ENCODE measurements around the gene MAP2K5.

Gene MAP2K5

DNA sequence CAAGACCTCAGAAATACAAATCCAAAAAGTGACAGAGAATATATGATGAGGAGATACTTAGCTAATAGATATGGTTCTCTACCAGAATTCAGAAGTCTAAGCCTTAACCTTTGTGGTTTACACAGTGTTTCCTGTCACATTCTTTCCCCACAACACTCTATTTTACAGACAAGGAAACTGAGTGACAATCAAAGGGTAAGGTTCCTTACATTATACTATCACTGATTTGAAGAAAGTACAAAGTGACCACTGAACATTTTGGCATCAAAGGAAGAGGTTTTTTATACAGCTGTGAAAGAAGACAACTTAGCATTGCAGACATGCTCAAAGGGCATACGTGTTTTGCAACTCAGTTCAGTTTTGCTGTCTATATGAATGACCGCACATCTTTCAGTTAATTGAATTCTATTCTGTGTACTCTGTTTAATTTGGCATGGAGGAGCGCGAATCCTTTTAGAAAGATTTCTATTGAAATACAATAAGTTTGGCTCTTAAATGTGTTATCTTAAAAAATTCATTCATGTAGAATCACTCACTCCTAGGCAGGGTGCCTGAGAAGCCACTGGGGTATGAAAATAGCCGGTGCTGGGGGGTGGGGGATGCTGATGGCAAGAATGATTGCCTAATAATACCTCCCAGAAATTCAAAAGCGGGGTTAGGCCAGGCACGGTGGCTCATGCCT lies 216.3 kb downstream of the MAP2K5 start:
- DNase-seq (ENCODE audit: low spot score), result no peak

DNA sequence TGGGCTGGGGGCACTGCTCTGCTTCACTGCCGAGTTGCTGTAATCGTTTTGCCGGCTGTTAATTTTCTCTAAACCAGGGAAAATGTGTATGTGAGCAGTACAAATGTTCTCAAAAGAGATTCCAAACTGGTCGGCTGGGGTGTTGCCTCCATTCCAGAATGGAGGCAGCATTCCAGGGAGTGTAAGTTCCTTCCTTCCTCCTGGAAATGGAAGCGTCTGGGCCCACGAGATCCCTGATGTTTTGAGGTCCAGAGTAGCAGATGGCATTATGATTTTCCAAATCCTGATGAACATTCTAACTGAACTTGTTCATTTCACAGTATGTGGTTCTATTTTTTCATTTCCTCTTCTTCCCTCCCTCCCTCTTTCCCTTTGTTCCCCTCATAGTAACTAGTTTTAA lies 218.4 kb downstream of the MAP2K5 start:
- no peak for DNase-seq (ENCODE audit: low spot score)

DNA sequence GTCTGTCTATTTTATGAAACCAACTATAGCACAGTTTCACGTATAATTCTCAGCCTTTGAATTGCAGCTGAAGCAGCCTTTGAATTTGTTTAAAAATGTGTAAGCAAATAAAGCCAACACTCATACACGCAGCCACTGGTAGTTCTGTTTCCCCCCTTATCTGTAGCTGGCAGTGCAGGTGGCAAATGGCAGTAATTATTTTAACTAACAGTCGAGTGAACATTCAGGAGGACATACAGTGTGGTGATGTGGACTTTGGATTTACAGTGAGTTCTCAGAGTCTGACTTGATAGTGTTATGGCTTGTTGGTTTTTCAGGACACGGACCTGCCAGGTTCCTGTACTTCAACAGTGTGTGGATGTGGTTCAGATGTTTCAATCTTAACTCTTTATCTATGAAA lies 218.8 kb downstream of the MAP2K5 start:
- no peak for DNase-seq (ENCODE audit: low spot score)

DNA sequence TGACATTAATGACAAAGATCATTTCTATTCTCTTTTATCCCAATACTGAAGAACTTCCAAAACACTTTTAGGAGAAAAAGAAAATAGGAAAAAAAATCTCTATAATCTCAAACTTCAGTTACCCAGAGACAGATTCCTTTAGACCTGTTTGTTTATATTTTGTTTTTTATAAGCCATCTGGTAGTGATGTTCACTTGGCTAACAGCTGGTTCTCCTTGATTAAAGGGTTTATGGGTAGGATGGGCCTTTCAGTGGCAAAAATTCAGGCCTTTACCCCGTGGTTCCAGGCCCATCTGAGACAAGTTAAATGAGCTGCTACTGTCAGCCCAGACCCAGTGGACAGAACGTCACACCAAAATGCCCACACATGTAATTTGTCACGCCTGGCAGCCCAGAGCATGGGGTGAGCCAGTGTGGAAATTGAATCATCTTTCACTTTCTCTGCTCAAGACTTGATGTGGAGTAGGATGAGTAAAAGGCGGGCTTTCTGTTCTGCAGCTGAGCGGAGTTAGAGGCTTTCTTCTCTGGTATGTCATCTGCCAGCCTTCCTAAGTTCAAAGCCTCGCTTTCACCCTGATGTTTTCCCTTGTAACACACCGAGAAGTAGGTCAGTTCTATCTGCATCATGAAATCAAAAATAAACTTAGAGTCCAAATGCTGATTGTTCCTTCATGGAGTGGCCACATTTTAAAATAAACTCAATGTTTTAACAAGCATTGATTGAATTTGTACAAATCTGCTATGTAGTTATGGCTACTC lies 220.3 kb downstream of the MAP2K5 start:
- DNase-seq (ENCODE audit: low spot score), result peak; percentile 58

DNA sequence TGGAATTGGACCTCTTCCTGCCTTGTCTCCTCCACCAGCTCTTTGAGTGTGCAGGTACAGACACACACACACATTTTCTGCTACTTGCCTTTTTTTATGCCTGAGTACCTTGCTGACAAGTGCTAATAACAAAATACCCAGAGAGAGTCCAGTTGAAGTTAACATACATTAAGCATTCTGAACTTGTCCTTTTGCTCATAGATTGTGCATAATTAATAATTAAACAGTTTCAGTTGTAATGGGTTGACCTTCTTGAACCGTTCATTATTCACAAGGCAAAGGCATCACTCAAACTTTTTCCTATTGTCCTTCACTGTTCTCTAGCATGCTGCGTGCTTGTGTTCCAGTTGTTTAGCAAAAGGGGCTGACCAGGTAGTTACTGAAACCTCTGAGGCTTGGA lies 223.2 kb downstream of the MAP2K5 start:
- DNase-seq (ENCODE audit: low spot score), result no peak

DNA sequence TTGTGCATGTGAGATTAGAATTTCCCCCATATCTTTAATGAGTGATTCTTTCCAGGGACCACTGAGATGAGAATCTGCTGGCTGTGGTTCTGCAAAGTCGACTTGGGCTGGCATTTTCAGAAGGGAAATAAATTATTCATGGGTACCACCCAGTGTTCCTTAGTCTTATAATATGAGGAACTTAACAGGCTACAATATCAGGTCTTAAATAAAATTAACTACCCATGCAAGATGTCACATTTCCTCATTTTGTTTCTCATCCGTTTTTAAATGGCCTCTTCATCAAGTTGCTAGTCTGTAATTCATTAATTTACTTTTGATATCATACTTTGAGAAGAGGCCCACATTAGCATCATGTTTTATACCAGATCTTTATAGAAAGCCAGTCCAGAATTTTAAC lies 224.5 kb downstream of the MAP2K5 start:
- DNase-seq (ENCODE audit: low spot score), result no peak

DNA sequence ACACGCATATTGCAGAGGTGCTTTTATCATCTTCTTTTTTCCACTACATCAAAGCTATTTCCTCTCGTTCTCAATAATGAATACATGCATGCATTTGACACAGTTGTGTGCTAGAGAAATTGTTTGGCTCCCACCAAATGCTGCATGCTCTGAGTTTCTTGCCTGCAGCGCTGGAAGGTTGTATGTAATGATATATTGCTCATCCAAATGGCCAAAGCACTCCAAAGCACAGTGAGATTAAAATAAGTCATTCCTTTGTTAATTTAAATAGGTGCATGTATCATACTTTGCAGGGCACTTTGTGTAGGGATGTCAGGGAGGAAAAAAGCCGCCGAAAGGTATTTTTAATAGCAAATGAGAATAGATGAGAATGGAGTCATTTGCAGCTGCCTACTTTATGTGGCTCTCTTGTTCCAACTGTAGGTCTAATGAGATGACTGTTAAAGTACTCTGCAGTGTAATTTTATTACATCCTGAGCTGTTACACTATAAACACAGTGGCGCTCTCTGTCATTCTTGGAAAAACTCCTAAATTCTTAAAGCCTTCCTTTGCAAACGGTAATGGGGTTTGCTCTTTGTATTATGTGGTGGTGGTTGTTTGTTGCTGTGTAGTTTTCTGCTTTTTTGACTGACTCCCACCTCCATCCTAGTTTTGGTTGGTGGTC lies 225.9 kb downstream of the MAP2K5 start:
- no peak for DNase-seq (ENCODE audit: low spot score)

DNA sequence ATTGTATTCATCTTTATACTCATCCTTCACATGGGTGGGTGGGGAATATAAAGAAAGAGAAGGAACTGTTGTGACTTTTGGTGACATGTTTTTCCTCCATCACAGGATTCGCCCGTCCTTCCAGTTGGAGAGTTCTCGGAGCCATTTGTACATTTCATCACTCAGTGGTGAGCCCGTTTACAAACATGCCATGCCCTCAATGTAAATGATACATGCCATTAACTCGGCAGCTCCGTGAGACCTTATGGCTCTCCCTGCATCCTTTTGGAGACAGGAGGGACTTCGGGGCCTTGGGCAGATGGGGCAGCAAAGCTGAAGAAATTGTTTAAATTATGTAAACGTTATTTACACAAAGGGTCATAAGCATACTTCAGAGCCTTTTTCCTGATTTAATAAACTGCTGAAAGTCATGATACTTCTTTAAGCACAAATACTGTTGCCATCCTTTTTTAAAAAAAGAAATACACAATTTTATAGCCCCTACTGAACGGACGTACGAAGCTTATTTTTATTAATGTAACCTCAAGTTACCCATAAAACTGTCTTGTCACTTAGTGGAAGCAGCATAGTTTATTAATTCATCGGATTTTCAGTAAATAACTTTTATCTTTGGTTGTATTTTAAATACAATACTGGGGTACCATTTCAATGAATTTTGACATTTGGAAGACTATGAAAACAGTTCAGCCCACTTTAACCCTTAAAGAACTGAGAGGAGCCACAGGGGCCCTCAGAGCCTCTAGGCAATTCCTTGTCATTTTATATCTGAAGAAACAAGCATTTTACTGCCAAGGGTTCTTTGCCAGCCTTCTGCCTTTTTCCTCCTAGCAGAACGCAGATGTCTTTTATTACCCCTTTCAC lies 227.2 kb downstream of the MAP2K5 start:
- no peak for DNase-seq (ENCODE audit: low spot score)

DNA sequence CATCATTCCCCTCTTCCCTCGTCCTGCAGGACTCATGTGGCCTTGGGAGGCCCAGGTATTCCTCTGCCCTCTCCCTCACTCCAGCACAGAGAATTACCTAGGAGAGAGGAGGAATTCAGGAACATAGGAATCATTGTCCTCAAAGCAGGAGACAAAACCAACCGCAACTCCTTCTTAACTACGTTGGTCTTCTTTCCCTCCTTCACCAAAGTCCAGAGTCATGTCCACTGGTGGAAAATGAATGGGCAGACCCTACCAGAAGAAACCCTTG lies 227.8 kb downstream of the MAP2K5 start:
- no peak for DNase-seq (ENCODE audit: low spot score)

DNA sequence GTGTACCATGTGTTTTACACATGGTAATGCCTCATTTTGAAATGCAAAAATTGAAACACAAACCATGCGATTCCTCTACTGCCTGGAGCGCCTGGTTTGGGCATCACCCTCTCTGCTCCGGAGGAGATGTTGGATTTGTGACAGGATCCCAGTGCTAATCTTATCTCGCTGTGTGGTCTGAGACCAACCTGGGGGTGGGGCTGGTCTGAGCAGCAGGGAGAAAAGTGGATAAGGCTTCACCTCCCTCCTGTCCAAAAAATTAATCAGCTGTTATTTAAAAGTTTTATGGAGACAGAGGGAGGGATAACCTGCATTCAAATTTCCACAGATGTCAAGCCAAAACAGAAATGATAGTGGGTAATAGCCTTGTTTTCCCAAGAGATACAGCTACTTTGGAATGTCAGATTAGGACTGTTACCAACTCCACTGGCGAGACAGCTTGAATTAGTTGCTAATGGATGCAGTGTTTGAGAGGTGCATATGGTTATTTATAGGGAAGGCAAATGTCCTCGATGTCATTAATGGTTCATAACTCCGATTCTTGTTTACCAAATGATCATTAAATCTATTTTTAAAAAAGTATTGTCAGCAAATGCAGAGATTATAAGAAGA lies 228.8 kb downstream of the MAP2K5 start:
- no peak for DNase-seq (ENCODE audit: low spot score)

DNA sequence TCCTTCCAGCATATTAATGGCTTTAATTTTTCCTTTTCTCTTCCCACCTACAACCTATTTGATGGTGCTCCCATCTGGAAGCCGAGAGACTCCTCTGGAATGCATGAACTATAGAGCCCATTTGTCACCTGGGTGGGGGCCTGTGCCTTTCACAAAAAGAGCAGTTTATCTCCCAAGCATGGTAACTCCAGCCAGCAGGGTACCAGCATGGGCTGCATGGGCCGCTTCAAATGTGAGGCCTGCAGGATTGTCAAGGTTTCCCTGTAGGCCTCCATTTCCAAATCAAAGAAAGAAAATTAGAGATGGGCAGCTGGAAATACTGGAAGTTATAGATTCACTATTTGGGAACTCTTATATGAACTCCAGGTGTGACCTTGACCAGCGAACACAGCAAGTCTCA lies 232.1 kb downstream of the MAP2K5 start:
- no peak for DNase-seq (ENCODE audit: low spot score)

DNA sequence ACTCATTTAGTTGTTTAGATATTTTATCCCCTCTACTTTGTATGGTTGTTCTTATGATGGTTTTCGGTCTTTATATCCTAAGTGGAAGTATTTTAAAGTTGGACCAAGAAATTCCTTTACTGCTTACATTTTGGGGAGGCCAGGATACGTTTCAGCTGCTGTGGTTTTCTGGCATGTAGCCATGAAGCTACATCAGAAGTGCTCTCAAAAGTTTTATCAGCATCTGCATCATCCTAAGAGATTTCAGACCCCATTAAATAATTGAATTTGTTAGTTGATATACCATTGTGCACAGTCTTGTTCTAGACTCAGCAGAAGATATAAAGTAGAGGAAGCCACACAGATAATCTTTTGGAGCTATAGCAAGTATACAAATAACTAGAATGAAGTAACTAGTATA lies 232.7 kb downstream of the MAP2K5 start:
- DNase-seq (ENCODE audit: low spot score), result no peak

DNA sequence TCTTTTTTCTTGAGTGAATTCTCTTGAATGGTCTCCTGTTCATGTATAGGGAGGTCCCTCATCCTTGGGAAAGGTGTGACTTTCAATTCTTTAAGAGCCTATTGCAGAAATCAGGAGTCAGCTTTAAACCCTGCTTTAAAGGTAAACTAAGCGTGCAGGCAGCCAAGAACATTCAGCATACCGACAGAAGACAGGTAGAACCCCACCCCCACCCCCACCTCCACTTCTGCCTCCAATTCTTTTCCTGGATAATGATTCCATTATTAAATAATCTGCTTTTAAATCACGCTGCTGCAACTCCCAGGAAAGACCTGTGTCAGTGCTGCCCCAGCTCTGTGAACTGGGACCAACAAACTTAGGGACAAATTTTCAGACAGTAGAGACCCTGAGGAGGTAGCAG lies 233.5 kb downstream of the MAP2K5 start:
- DNase-seq (ENCODE audit: low spot score), result no peak

DNA sequence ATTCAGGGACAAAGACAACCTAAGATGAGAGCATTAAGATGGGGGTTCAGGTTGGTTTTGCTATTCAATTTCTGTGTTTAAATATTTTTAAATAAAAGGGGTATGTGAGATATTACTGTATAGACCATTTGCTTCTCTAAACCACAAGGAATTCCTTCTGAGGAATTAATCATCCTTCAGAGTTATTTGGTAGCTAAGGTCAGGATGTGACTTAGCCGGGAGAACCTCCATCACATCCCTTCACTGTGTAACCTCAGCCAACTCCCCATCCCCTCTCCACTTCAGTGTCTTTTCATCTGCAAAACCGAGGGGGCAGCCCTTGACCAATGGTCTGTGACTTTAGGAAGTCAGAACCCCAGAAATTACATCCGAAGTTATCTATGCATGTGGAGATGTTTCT lies 234.1 kb downstream of the MAP2K5 start:
- peak; percentile 19 for DNase-seq (ENCODE audit: low spot score)

DNA sequence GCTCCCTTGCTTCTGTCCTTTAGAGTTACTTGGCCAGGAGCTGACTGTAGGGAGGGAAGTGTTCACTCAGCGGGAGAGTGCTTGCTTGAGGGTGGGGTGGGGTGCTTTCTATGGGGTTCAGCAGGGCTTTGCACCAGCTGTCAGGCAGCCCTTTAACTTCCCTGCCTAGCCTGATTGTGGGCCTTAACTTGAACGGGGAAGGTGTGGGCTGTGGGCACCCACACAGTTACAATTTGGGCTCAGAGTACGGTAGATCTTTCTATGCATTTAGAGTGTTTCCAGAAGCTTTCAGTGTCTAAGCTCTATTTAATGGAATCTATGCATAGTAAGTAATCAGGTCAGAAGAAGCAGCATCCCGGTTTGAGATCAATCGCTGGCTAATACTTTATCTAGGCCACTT lies 234.6 kb downstream of the MAP2K5 start:
- DNase-seq (ENCODE audit: low spot score), result no peak

DNA sequence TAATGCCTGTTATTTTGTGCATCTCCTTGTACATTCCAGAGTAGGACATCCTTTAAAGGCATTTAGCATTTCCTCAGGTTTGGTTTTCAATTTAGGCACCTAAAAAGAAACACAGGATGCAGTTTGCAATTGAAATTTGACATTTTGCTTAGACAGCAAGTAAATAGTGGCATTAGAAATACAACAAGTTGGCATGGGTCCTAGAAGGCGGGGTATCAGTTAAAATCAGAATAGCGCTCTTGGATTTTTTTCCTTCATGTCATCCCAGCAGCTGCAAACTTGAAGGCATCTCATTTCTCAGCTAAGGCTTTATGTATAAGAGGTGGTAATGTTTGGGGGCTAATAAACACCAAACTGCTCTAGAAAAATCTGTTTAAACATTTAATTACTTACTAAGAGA lies 235.3 kb downstream of the MAP2K5 start:
- no peak for DNase-seq (ENCODE audit: low spot score)

DNA sequence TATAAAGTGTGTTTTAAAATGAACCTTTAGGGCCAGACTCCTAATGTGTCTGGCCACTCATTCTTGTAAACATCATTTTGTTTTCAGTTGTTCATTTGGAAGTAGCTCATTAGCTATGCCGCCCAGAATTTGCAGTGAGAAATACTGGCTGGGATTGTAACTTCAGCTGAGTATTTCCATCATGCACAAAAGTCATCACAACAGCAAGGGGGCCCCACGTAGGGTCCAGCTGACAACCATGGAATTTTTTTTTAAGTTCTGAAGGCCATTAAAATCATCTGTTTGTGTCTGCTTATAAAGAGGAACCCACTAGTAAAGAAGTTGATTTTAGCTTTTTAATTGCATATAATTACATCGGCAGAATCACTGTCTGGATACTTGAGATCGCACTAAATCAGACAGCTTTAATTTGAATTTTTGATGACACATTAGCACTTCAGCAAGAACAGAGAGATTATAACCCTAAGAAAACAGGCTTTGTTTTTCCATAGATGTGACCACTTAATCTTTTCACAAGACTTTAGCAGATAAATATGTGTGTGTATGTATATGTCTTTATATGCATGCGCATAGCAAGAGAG lies 236.6 kb downstream of the MAP2K5 start:
- DNase-seq (ENCODE audit: low spot score), result no peak

DNA sequence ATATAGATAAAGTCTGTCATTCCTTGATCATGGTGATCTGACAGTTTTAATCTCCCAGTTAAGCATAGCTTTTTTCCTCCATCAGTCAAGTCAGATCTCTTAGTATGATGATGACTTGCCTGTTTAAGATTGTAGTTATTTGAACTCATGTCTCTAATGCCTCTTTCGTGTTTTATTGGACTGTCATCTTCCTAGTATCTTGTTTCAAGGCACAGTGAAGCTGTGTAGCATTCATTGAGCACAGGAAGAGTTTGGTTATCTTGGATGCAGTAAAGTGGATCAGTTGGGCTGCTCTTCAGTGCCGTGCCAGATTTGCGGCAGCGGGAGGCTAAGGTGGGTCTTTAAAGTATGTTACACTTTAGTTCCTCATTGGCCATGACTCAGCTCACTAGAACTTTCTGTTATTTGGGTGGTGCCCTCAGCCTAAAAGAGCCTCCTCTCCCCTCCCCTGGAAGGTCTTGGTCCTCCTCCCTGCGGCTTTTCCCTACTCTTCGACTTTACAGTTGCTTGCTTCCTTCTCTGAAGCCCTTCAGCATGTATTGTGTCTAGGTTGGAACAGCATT lies 237.1 kb downstream of the MAP2K5 start:
- no peak for DNase-seq (ENCODE audit: low spot score)

DNA sequence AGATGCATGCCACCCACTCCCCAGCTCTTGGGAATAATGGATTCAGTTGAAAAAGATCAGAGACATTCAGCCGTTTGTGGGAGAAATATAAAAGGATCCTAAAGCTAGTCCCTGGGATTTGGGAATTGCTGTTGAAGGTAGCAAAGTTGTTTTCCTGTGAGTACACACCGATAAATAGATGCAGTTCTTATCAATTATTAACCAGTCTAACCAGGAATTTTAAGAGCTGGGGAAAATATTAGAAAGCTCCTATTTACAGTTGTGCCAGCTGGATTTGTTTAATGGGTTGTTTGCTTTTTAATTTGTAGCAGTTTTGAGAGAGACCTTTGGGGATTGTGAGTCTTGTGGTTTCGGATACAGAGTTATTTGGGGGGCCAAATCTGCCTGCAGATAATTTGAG lies 238.6 kb downstream of the MAP2K5 start:
- no peak for DNase-seq (ENCODE audit: low spot score)

DNA sequence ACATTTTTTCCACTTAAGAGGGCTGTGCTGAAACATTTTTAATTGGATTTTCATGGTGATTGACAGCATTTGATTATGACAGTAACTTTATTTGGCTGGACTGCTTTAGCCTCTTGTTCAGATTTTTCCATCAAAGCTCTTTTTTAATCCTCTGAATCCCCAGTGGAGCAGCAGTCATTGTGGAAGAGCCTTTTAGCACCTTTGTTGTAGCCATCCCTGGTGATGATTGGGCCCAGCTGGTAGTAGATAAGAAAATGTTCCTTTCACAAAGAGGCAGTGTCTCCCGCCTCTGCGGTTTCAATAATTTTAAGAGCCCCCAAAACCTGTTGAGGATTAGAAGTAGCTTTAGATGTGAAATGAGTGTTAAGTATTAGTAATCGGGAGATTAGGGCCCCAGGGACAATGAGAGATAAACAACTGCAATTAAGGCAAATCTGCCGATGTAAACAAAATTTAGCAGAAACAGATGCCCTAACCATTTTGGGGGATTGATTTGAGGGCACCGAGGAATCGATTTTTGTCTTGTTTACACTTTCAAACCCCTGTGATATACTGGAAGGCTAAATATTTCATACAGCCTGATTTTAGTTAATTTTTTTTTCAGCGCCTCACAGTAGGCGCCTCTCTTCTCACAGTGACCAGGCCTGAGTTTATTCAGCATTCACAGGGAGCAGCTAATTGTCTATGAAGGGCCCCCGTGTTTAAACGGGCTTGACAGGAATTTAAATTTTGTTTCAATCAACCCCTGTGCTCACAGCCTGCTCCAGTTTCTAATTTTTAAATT lies 239.6 kb downstream of the MAP2K5 start:
- DNase-seq (ENCODE audit: low spot score), result no peak

DNA sequence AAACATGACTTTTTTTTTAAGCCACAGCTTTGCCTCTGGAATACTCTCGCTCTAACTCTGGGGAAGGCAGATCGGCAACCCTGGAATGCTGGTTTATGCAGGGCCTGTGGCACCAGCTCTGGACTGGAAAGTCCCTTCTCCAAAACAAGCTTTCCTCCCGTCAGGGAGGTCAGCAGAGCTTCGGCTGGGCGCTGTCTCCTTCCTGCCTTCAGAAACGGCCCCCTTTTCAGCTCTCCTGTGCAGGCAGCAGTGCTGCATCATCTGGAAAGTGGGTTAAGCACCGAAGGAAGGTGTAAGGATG lies 240.1 kb downstream of the MAP2K5 start:
- no peak for DNase-seq (ENCODE audit: low spot score)

All from AG08395 (cell line).